Esophagus squamous epithelium (tissue), 5 donors: ENCODE measurements around the gene CD200. TPM values are rescaled to one million over a fixed set of nuclear protein-coding genes. Genes with fewer than 3 reads are reported as not detected.
A peak's percentile ranks its signal among the peaks of the same experiment; 100 is the strongest.

Experiments used
- DNase-seq: peaks from one replicate; lab custom pipeline; 2025; lab: John Stamatoyannopoulos, UW
- H3K27ac ChIP-seq, 4 donors: fragments of 200-600 bp; sonication (generic); one replicate each; pipeline ENCODE4 v1.5.1; 2016 to 2019; ENCODE audit warnings: mild to moderate bottlenecking in 1 of 4
- H3K27me3 ChIP-seq, 4 donors: fragments of 200-600 bp; sonication (generic); 1 replicate in 3 of 4; 2 replicates in 1 of 4; pipeline versions ENCODE4 v1.5.1 to v1.6.0; 2017 to 2021; ENCODE audit warnings: antibody characterized with exemption in 1 of 4
- H3K36me3 ChIP-seq, 3 donors: fragments of 200-600 bp; sonication (generic); one replicate each; pipeline ENCODE4 v1.5.1; 2016 to 2019
- H3K4me1 ChIP-seq, 3 donors: fragments of 200-600 bp; sonication (generic); one replicate each; pipeline ENCODE4 v1.5.1; 2017 to 2019
- H3K4me3 ChIP-seq, 4 donors: fragments of 200-600 bp; sonication (generic); 1 replicate in 3 of 4; 2 replicates in 1 of 4; pipeline ENCODE4 v1.5.1; 2016 to 2019; ENCODE audit warnings: mild to moderate bottlenecking in 2 of 4, moderate library complexity in 1 of 4
- H3K9me3 ChIP-seq, 3 donors: fragments of 200-600 bp; sonication (generic); one replicate each; pipeline ENCODE4 v1.5.1; 2016 to 2019
- CTCF ChIP-seq, 6 experiments: fragments of 450-650 bp in 4 of 6; fragments of 200-600 bp in 2 of 6; sonication (generic) in 2 of 6; IDR thresholded peaks; one replicate each; pipeline ENCODE4 v1.5.1; 2016 to 2019; ENCODE audit warnings: antibody characterized with exemption in 6 of 6, mild to moderate bottlenecking in 4 of 6, moderate library complexity in 4 of 6
- POLR2A ChIP-seq, 4 donors: fragments of 450-650 bp; IDR thresholded peaks; one replicate each; pipeline ENCODE4 v1.6.1; 2017; ENCODE audit warnings: antibody characterized with exemption in 4 of 4, mild to moderate bottlenecking in 4 of 4, moderate library complexity in 3 of 4
- WGBS, 2 donors: methylation state at CpG; one replicate each; pipeline ENCODE4 v1.1.5; 2018; 5-methylcytosine and 5-hydroxymethylcytosine counted together
- intact Hi-C: fragments of 100-400 bp; cut with DNase I; formaldehyde crosslinking; loops from one replicate; pipeline ENCODE4 v1.15.0; 2022
- total RNA-seq, 4 donors: library from RNA; depleted of rRNA; stranded (reverse); fragments of >200 nt; gene quantifications; one replicate each; pipeline ENCODE4 v1.1.0, GENCODE V29; 2016
- donor health status: DM: yes; HTN: yes; CAD: no.

Gene CD200
- total RNA-seq, 4 donors from 2014 or later: 0.27 to 8.4 (median 1.4) TPM

- H3K4me1 ChIP-seq: peaks cover 0 to 21% (median 0%) of the 10 kb centered on the region in 3 donors
- H3K9me3 ChIP-seq: no peaks in the 10 kb centered on the region
- no peak for TF ChIP-seq POLR2A (IDR thresholded peaks at IDR 0.05)
- no peak for TF ChIP-seq CTCF (IDR thresholded peaks at IDR 0.05)
- intact Hi-C loops: no loop called here
- no peak overlapping the region for H3K4me3 ChIP-seq
- DNase-seq: no peak
- no peaks in the 10 kb centered on the region for H3K27me3 ChIP-seq
- no peak overlapping the region for H3K27ac ChIP-seq
- no peaks in the 10 kb centered on the region for H3K36me3 ChIP-seq
- 94 to 95% methylated on average over 2 of the region's 2 CpGs for WGBS, 2 donors
Observed at GRCh38 chr3:112354642-112355306, 21.8 kb downstream of the CD200 start.

- Histone ChIP-seq H3K4me1 (peaks cover 0 to 22% (median 0%) of the 10 kb centered on the region in 3 donors), H3K36me3 (no peaks in the 10 kb centered on the region), H3K27ac (no peak overlapping the region), H3K27me3 (no peaks in the 10 kb centered on the region), H3K4me3 (no peak overlapping the region), H3K9me3 (no peaks in the 10 kb centered on the region)
- WGBS, 2 donors: 70 to 71% methylated on average over 5 of the region's 5 CpGs
- DNase-seq: no peak
- intact Hi-C loops: no loop called here
- TF ChIP-seq CTCF (IDR thresholded peaks at IDR 0.05): no peak
- no peak for TF ChIP-seq POLR2A (IDR thresholded peaks at IDR 0.05)
Observed at GRCh38 chr3:112355307-112355687, 22.3 kb downstream of the CD200 start.

GRCh38 chr3:112357930-112358780 is 25.2 kb downstream of the CD200 start:
- Histone ChIP-seq H3K27me3 (no peaks in the 10 kb centered on the region), H3K36me3 (peaks cover 0 to 3% (median 0%) of the 10 kb centered on the region in 3 donors), H3K4me3 (peak overlapping the region in 1 of 4 donors; percentile 32), H3K9me3 (no peaks in the 10 kb centered on the region), H3K4me1 (peaks cover 0 to 17% (median 0%) of the 10 kb centered on the region in 3 donors), H3K27ac (peak overlapping the region in 3 of 4 donors; percentile 36 to 62 (median 54))
- TF ChIP-seq POLR2A (IDR thresholded peaks at IDR 0.05) (no peak), CTCF (IDR thresholded peaks at IDR 0.05) (no peak)
- no peak for DNase-seq
- intact Hi-C loops: no loop called here
- 51 to 57% methylated on average over 8 to 12 of the region's 12 CpGs for WGBS, 2 donors

- H3K36me3 ChIP-seq: peaks cover 0 to 3% (median 0%) of the 10 kb centered on the region in 3 donors
- H3K4me1 ChIP-seq: peaks cover 0 to 22% (median 3%) of the 10 kb centered on the region in 3 donors
- no peak overlapping the region for H3K4me3 ChIP-seq
- H3K27me3 ChIP-seq: no peaks in the 10 kb centered on the region
- intact Hi-C loops: no loop called here
- TF ChIP-seq CTCF (IDR thresholded peaks at IDR 0.05) (no peak), POLR2A (IDR thresholded peaks at IDR 0.05) (no peak)
- DNase-seq: no peak
- H3K9me3 ChIP-seq: no peaks in the 10 kb centered on the region
- WGBS, 2 donors: 34% methylated on average over 2 of the region's 2 CpGs
- no peak overlapping the region for H3K27ac ChIP-seq
Observed at GRCh38 chr3:112360561-112360960, 27.6 kb downstream of the CD200 start.

- no peaks in the 10 kb centered on the region for H3K9me3 ChIP-seq
- H3K27me3 ChIP-seq: no peaks in the 10 kb centered on the region
- DNase-seq: no peak
- no peak for TF ChIP-seq CTCF (IDR thresholded peaks at IDR 0.05)
- TF ChIP-seq POLR2A (IDR thresholded peaks at IDR 0.05): no peak
- peaks cover 0 to 27% (median 3%) of the 10 kb centered on the region in 3 donors for H3K4me1 ChIP-seq
- H3K4me3 ChIP-seq: no peak overlapping the region
- intact Hi-C loops: no loop called here
- no peak overlapping the region for H3K27ac ChIP-seq
- WGBS, 2 donors: 80 to 92% methylated on average over 2 of the region's 2 CpGs
- H3K36me3 ChIP-seq: peaks cover 0 to 3% (median 0%) of the 10 kb centered on the region in 3 donors
Observed at GRCh38 chr3:112362221-112362620, 29.3 kb downstream of the CD200 start.
